HuH-7.5 (cell line): ENCODE measurements around the gene CXCL11.
"Not testable (repeated sequence)": the region's sequence is repeated elsewhere in the genome, so short reads cannot be mapped to it uniquely, and the experiment has no call there.

Experiments
- DNase-seq: peaks from one replicate; pipeline ENCODE4 v3.0.0; 2011; ENCODE audit warnings: low spot score

The CXCL11 gene

DNA sequence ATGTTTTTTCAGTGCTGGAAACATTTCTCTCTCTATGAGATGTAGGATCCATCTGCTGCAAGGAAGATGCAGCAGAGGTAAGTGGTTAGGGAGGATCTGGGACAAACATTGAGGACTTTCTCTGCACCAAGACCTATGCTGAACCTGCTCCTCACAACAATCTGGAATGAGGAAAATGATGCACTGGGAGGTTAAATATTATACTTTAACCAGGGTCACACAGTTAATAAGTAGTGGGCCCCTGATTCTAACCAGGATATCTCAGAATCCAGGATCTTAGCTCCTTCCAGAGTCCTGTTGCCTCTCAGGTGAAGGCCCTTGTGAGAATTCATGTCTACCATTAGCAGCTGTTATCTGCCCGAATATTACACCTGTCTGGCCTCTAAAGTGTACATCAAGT is 35.6 kb downstream of the CXCL11 start:
- DNase-seq = no peak

DNA sequence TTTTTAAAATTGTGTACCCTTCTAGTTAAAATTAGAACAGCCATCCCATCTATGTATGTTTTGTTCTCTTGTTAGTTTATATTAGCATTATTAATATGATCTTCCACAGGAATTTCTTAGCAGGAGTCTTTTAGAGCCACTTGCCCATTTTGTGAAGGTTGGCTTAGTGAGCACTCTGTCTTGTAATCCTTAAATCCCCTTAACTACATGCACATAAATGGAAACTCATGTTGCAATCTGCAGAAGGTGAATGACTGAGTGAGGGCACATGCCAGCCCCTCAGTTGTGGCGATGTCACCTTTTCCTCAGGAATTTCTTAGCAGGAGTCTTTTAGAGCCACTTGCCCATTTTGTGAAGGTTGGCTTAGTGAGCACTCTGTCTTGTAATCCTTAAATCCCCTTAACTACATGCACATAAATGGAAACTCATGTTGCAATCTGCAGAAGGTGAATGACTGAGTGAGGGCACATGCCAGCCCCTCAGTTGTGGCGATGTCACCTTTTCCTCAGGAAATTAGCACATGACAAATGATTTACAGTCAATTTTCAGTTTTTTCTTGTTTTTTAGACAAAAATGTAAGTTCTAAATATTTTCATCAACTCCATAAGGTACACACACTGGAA is 37.2 kb downstream of the CXCL11 start:
- not testable (repeated sequence) for DNase-seq

DNA sequence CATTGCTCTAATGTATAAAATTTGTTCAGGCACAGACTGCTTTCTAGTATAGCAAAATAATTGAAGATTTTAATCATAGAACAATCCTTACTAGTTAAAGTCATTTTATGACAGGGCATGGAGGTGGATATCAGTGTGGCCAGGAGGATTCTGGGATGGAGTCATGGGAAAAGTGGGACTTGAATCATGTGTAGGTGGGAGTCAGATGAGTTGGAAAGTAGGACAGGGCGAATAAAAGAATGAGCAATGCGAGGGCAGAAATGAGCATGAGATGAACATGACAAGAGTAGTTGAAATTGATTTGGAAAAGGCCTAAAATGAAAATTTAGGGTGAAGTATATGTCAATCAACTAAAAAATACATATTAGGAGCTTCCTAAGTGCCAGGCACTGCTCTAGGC is 37.9 kb downstream of the CXCL11 start:
- no peak for DNase-seq

DNA sequence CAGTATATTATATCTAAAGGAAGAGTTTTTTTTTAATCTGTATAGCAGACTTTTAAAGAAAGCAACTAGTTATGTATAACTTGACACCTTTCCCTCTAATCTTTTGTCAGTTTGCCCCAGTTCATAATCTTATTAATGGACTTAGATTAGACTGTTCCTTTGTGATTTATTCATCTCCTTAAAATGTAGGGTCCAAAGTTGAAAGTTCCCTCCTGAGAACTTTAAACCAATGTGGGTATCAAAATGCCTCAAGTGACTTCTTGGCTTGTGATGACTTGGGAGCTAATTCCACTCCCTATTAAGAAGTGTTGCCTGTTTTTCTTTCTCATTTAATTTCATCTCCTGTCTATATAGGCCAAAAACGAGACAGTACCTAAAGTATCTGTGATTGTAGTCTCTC is 38.8 kb downstream of the CXCL11 start:
- no peak for DNase-seq

DNA sequence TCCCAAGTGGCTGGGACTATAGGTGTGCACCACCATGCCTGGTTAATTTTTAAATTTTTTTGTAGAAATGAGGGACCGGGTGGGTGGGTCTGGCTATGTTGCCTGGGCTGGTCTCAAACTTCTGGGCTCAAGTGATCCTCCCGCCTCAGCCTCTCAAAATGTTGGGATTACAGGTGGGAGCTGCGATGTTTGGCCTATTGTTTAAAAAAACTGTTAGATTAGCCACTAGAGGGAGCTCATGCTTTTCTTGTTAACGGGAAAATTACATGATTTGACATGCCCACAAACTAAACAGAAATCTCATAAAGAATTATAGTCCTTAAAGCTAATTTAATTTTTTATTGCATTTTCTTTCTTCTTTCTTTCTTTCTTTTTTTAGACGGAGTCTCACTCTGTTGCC is 40.1 kb downstream of the CXCL11 start:
- DNase-seq = no peak

DNA sequence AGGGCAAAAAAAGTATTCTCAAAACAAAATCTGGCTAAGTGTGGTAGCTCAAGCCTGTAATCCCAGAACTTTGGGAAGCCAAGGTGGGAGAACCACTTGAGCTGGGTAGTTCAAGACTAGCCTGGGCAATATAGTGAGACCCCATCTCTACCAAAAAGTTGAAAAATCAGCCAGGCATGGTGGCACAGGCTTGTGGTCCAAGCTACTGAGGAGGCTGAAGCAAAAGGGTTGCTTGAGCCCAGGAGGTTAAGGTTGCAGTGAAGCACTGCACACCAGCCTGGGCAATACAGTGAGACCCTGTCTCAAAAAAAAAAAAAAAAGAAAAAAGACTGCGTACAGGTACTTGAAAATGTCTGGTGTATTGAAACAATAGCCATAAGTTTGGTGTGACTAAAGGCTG is 43.4 kb downstream of the CXCL11 start:
- DNase-seq = no peak

DNA sequence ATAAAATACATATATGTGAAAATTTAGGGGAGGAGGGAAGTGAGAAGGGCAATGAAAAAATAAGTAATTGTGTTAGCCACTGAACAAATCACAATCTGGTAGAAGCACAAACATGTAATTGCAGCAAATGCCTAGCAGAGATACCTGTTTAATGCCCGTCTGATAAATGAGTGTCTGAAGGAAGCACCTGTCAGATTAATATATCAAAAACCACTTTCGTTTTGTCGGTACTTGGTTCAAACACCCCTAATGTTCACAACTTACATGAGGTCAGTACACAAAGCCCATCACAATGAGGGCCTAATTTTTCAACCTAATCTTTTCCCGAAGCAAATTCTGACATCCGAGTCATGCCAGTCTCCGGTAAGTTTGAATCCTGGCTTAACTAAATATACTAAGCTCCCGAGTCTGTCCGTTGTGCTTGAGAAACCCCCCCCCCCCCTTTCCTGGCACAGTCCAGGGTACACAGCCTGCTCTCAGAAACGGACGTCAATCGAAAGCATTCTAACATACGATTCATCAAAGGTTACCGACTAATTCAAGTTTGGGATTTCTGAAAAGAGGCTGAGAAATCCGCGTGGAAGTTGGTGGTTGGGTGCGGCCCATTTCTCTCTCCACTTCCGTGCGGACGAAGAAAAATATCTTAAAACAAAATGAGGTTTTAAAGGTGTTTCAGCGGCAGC is 45.9 kb downstream of the CXCL11 start:
- DNase-seq = no peak

DNA sequence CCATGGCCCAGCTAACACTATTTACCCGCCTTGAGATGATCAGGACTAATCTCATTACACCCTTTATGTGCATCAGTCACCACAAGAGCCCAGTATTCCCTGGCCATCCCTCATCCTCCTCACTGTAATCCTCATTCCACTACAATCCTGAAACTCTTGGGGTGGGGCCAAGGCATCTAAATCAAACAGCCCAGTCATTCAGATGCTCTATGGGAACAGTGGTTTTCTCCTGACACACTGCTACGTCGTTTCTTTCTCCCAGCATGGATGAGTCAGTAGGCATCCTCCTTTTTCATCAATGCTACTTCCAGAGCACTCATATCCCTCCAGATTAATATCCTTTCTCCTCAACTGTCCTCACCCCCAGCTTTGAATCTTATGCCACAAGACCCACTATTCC is 50.8 kb downstream of the CXCL11 start:
- DNase-seq = no peak
